RWPE2 (cell line): Measurements from ENCODE around the gene DRC3.
"Not testable (repeated sequence)": the region's sequence is repeated elsewhere in the genome, so short reads cannot be mapped to it uniquely, and the experiment has no call there.

Source experiments
- ATAC-seq: fragments of 200-7000 bp; cut with Tn5 transposase; 3 replicates; pipeline ENCODE4 v1.9.1; 2021; ENCODE audit warnings: low read depth
- DNase-seq: peaks from one replicate; pipeline ENCODE4 v3.0.0-alpha.2; 2020; ENCODE audit warnings: low spot score
- H3K27ac ChIP-seq: fragments of 450-650 bp; 2 replicates; pipeline ENCODE4 v1.5.1; 2017; ENCODE audit warnings: mild to moderate bottlenecking; ENCODE audit not compliant: poor library complexity, severe bottlenecking
- H3K27me3 ChIP-seq: fragments of 250-450 bp; sonication (Bioruptor Pico); 2 replicates; pipeline ENCODE4 v1.5.1; 2021; ENCODE audit warnings: mild to moderate bottlenecking, moderate library complexity; ENCODE audit not compliant: insufficient read depth, poor library complexity, severe bottlenecking
- H3K36me3 ChIP-seq: fragments of 250-450 bp; sonication (Bioruptor Pico); 2 replicates; pipeline ENCODE4 v1.5.1; 2020; ENCODE audit warnings: low read depth, mild to moderate bottlenecking, moderate library complexity
- H3K4me1 ChIP-seq: fragments of 250-450 bp; sonication (Bioruptor Pico); 2 replicates; pipeline ENCODE4 v1.5.1; 2021; ENCODE audit warnings: mild to moderate bottlenecking, moderate library complexity; ENCODE audit not compliant: insufficient read depth, poor library complexity, severe bottlenecking
- H3K4me3 ChIP-seq: fragments of 250-450 bp; sonication (Bioruptor Pico); 2 replicates; pipeline ENCODE4 v1.5.1; 2021; ENCODE audit warnings: mild to moderate bottlenecking, moderate library complexity; ENCODE audit not compliant: severe bottlenecking
- H3K9me3 ChIP-seq: fragments of 250-450 bp; sonication (Bioruptor Pico); 2 replicates; pipeline ENCODE4 v1.5.1; 2021; ENCODE audit warnings: mild to moderate bottlenecking, moderate library complexity; ENCODE audit not compliant: severe bottlenecking
- CTCF ChIP-seq: fragments of 450-650 bp; IDR thresholded peaks from one replicate; pipeline ENCODE4 v1.5.1; 2017; ENCODE audit warnings: mild to moderate bottlenecking, moderate library complexity; ENCODE audit not compliant: poor library complexity, severe bottlenecking

Gene DRC3

GRCh38 chr17:17990282-17990681 lies 17.6 kb downstream of the DRC3 start:
- DNase-seq (no peak), ATAC-seq (peak; percentile 16; the same call in 1 of the 3 replicates)
- H3K27ac ChIP-seq, result peak overlapping the region; percentile 79
- no peaks in the 10 kb centered on the region for H3K36me3 ChIP-seq
- TF ChIP-seq CTCF, result no peak
- H3K9me3 ChIP-seq, result no peaks in the 10 kb centered on the region
- H3K27me3 ChIP-seq, result no peaks in the 10 kb centered on the region
- H3K4me3 ChIP-seq, result no peak overlapping the region
- peaks cover 18% of the 10 kb centered on the region for H3K4me1 ChIP-seq

- no peak for ATAC-seq
Measured at GRCh38 chr17:17993366-17993765, 20.7 kb downstream of the DRC3 start.

DNA sequence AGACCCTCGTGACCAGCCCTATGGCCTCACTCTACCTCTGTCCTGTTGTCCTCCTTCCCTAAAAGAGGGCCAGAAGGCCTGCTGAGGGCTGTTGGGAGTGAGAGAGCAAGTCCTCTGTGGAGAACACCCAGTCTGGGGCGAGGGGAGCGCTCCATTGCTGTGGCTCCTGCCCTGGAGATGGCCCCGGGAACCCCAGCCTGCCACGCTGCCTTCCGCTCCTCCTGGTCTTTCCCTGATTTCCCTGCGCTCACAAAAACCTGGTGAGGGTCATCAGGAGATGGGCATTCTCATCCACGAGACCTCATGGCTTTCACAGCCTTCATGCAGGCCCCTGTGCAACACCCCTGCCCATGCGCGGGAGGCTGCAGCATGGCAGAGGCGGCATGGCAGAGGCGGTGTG lies 21.2 kb downstream of the DRC3 start:
- Histone ChIP-seq H3K4me1 (peaks cover 18% of the 10 kb centered on the region), H3K9me3 (no peaks in the 10 kb centered on the region), H3K27me3 (no peaks in the 10 kb centered on the region), H3K27ac (no peak overlapping the region), H3K36me3 (no peaks in the 10 kb centered on the region), H3K4me3 (no peak overlapping the region)
- no peak for TF ChIP-seq CTCF
- DNase-seq, result no peak
- no peak for ATAC-seq

More at GRCh38 chr17:17993366-17993765, 20.7 kb downstream of the DRC3 start:
- Histone ChIP-seq H3K36me3 (no peaks in the 10 kb centered on the region), H3K9me3 (no peaks in the 10 kb centered on the region), H3K4me3 (no peak overlapping the region), H3K27ac (no peak overlapping the region), H3K27me3 (no peaks in the 10 kb centered on the region), H3K4me1 (peaks cover 18% of the 10 kb centered on the region)
- no peak for TF ChIP-seq CTCF
- DNase-seq, result no peak

GRCh38 chr17:17994271-17995069 lies 21.8 kb downstream of the DRC3 start:
- no peak for DNase-seq
- peaks cover 18% of the 10 kb centered on the region for H3K4me1 ChIP-seq
- no peak for ATAC-seq
- H3K27me3 ChIP-seq, result no peaks in the 10 kb centered on the region
- no peak for TF ChIP-seq CTCF
- H3K36me3 ChIP-seq, result no peaks in the 10 kb centered on the region
- no peaks in the 10 kb centered on the region for H3K9me3 ChIP-seq
- no peak overlapping the region for H3K27ac ChIP-seq
- no peak overlapping the region for H3K4me3 ChIP-seq

- not testable (repeated sequence) for H3K9me3 ChIP-seq, H3K4me1 ChIP-seq, H3K4me3 ChIP-seq, H3K27me3 ChIP-seq, H3K27ac ChIP-seq, DNase-seq, H3K36me3 ChIP-seq, ATAC-seq
Measured at GRCh38 chr17:17995887-17996286, 23.2 kb downstream of the DRC3 start.
